HG03095 (cell line): Measurements from ENCODE around the gene GPC3.
"Not testable (repeated sequence)": the region's sequence is repeated elsewhere in the genome, so short reads cannot be mapped to it uniquely, and the experiment has no call there.

Experiments used
- ATAC-seq: cut with Tn5 transposase; IDR thresholded peaks from one replicate; pipeline ENCODE4 v1.9.1; 2021; ENCODE audit warnings: moderate library complexity; ENCODE audit not compliant: unreplicated experiment

Gene GPC3

DNA sequence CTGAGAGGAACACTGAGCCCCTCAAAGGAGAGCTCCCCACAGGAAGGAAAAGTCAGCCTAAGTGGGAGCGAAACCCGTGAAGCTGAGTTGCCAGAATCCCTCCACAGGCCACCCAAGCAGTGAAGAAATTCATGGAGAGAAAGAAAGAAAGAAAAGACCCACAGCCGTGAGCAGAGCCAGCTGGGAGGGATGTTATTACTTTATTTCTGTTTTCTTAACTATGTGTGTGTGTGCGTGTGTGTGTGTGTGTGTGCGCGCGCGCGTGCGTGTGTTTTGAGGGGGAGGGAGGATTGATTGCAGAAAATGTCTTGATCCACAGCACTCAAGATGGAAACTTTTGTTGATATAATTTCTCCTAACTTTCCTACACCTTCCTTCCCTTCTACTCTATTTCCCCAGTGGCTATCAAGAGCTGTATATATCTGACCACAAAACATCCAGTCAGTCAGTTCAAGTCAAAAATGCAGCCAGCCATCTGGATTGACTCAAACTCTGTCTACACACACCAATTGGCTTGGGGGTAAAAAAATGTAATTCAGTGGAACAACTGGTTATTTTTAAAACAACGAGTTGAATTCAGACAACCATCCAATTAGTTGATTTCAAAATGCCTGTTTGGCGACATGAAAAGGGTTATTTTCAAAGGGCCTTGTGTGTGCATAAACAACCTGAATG, 13.8 kb upstream of the GPC3 start:
- no peak for ATAC-seq

- ATAC-seq = no peak
Measured at GRCh38 chrX:133995759-133996158, 10.4 kb upstream of the GPC3 start.

GRCh38 chrX:133994576-133994975, 9.2 kb upstream of the GPC3 start:
- no peak for ATAC-seq

- ATAC-seq = no peak
Measured at GRCh38 chrX:133992882-133993281, 7.5 kb upstream of the GPC3 start.

GRCh38 chrX:133991814-133992213, 6.4 kb upstream of the GPC3 start:
- no peak for ATAC-seq

- ATAC-seq = not testable (repeated sequence)
Measured at GRCh38 chrX:133991057-133991456, 5.7 kb upstream of the GPC3 start.

- no peak for ATAC-seq
Measured at GRCh38 chrX:133989993-133990392, 4.6 kb upstream of the GPC3 start.

- no peak for ATAC-seq
Measured at GRCh38 chrX:133989490-133989889, 4.1 kb upstream of the GPC3 start.

DNA sequence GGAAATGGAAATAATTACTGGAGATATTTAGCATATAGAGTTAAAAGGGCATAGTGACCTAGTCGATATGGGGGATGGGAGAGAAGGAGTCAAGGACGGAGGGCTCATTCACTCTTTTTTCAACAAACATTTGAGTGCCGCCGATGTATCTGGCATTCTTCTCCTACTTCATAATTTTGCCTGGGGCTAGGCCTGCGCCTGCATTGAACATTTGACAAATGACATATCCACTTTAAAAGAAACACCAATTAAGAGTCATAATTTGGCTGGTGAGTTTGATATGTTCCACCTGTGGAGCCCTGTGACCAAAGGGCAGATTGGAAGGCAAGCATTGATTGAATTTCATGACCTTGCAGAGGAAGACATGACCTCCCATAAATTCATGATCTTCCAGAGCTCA, 2.6 kb upstream of the GPC3 start:
- ATAC-seq = no peak

DNA sequence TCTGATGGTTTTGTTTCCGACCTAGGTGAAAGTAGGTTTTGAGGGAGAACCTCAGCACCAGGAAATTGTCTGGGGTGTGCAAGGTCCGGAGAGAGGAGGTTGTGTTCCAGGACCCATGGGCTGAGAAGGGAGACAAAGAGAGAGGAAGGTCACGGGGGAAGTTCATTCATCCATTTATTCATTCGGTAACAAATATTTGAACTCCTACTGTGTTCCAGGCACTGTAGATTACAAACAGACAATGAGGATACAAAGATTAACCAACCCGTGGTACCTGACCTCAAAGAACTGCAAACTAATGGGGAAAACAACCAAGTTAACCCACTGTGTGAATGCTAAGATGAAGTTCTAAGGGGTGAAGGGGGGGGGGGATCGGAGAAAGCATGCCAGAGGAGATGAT, 1.8 kb upstream of the GPC3 start:
- ATAC-seq = no peak

- ATAC-seq = no peak
Measured at GRCh38 chrX:133985967-133986683, 731 bp upstream of the GPC3 start.

- ATAC-seq = no peak
Measured at GRCh38 chrX:133984857-133985163, 584 bp downstream of the GPC3 start.

DNA sequence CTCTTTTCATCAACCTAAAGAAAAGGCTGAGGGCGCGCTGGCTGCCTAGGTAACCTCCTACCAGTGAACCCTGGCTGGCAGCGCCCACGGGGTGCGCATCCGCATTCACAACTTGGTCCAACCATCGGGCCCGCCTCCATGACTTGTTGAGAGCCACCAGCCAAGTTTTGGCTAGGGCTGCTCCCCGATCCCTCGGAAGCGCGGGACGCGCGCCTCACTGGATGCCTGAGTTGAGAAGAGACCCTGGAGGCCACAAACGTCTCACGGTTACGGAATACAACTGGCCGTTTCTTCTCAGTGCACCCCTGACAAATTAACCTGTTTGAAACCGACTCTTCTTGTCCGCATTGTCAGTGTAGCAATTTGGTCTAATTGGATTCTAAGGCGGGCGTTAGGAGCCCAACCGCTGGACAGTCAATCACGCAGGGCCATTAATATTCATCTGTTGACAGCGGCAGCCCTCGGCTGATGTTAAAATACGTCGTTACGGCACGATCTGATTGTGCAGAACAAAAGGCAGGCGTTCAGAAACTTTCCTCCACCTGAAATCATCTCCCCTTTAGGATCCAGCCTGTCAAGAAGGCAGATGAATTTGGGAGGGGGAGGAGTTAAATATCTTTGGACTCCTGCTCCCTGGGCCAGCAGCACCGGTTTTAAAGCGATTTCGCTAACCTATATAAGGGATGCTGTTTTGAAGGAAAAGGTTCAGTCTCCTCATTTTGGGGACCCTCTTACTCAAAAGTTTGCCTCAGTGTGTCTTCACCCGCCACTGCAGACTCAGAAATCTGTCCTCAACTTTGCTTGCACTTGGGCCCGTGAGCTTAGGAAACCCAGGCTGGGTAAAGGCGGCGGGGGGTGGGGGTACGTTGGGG, 1.2 kb downstream of the GPC3 start:
- ATAC-seq = no peak

DNA sequence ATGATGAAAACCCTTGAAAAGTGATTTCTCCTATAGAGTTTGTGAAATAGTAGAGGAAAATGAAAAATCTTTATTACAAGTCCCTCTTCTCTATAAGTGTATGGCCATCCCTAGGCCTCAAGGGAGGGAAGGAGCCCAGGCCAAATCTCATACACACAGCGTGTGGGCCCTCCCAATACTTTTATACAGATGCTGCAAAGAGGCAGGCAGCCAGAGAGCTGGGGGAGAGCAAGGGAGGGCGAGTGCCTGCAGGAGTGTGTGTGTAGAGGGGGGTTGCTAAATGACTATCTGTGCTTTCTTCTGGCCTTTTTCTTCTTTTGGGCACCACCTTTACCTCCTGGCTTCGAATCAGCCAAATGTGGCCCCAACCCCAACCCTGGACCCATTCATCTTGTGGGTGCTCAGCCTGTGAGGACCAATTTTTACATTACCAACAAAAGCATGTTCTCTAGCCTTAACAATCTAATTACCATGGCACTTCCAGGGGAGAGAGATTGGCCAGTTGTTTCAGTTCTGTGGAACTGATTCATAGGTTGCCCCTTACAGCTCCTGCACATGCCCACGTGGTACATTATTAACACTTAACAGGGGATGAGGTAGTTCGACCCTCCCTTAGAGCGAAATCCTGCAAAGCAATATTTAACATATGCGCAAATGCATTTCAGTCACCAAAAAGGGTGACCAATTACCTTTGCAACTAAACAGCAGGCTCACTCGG, 2.0 kb downstream of the GPC3 start:
- ATAC-seq = no peak

GRCh38 chrX:133981924-133982323, 3.5 kb downstream of the GPC3 start:
- ATAC-seq = no peak

GRCh38 chrX:133980832-133981588, 4.4 kb downstream of the GPC3 start:
- ATAC-seq = no peak

DNA sequence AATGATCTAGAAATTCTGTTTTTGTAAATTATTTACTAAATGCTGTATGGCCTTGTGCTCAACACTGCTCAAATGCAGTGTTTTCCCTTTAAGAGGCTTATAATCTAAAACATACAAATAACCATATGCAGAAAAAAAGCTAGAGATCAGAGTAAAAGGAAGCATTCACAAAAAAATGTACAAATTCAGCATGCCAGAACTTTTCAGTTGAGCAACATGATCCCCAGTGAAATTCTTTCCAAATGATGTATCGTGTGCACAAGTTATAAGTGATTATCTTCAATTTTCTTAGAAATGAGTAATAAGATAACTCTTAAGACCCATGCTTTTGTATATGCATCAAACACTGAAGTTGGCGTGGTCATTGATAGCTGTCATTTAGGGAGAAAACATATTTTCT, 5.0 kb downstream of the GPC3 start:
- ATAC-seq = no peak

DNA sequence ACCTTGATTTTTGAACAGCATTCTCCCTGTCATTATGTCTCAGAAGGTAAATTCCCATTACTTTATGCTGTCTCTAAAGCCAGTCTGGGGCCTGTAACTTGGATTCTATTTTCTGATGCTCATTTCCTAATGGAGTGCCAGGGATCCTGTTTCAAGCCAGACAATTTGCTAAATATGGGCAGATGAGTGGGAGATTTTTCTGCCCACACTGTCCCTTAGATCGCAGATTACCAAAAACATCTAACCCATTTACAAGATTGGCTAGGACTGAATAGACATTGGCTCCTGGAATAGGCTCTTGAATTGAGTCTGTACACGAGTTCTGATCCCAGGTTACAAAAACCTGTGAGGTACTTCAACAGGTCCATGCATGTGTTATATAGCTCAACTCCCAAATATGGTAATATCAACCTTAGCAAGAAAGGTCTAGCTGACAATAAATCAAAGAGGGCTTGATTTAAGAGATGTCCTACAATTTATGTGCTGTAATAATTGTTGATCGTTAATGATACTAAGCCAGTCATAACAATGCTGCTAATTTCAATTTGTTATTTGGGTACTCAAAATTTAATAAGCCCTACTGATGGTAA, 5.7 kb downstream of the GPC3 start:
- no peak for ATAC-seq

- no peak for ATAC-seq
Measured at GRCh38 chrX:133973704-133974103, 11.7 kb downstream of the GPC3 start.

DNA sequence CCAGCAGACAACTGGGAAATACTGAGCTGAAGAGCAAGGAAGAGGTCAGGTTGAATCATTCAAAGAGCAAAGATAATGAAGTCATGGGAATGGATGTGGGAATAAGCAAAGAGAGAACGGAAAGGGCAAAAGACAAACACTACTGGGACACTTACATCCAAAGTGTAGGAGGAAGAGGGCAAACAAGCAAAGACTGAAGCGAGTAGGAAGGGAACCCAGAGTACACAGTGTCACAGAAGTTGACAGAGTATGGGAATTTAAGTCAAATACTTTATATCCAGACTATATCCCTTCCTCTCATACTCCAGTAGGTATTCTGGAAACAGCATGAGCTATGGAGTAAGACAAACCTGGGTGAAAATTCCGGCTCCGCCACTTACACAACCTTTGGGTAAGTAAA, 12.5 kb downstream of the GPC3 start:
- no peak for ATAC-seq
